Measurements from ENCODE around the gene HBG1.
"Not testable (repeated sequence)": the region's sequence is repeated elsewhere in the genome, so short reads cannot be mapped to it uniquely, and the experiment has no call there.

The HBG1 gene

GRCh38 chr11:5277807-5278382 lies 28.2 kb upstream of the HBG1 start:
- no peak for DNase-seq (ENCODE audit: low read depth in 3 of 3)

- DNase-seq (ENCODE audit: low read depth in 3 of 3), result no peak
Observed at GRCh38 chr11:5276697-5277096, 27.0 kb upstream of the HBG1 start.

GRCh38 chr11:5275369-5276110 lies 25.9 kb upstream of the HBG1 start:
- no peak for DNase-seq (ENCODE audit: low read depth in 3 of 3)

GRCh38 chr11:5274395-5274794 lies 24.7 kb upstream of the HBG1 start:
- no peak for DNase-seq (ENCODE audit: low read depth in 3 of 3)

GRCh38 chr11:5272395-5273017 lies 22.8 kb upstream of the HBG1 start:
- DNase-seq (ENCODE audit: low read depth in 3 of 3), result no peak

- DNase-seq (ENCODE audit: low read depth in 3 of 3), result no peak
Observed at GRCh38 chr11:5269715-5270147, 20.1 kb upstream of the HBG1 start, which contains the start of gene HBE1. Gene HBE1, minus strand, starts transcription at chr11:5269945. Its CDS starts 55 bp downstream, at chr11:5269890.

- no peak for DNase-seq (ENCODE audit: low read depth in 3 of 3)
Observed at GRCh38 chr11:5267033-5267563, 17.4 kb upstream of the HBG1 start.

- no peak for DNase-seq (ENCODE audit: low read depth in 3 of 3)
Observed at GRCh38 chr11:5266609-5267008, 17.0 kb upstream of the HBG1 start.

GRCh38 chr11:5265832-5266231 lies 16.2 kb upstream of the HBG1 start:
- no peak for DNase-seq (ENCODE audit: low read depth in 3 of 3)

GRCh38 chr11:5258543-5259262 lies 9.0 kb upstream of the HBG1 start:
- no peak for DNase-seq (ENCODE audit: low read depth in 3 of 3)

- no peak for DNase-seq (ENCODE audit: low read depth in 3 of 3)
Observed at GRCh38 chr11:5257296-5257695, 7.6 kb upstream of the HBG1 start.

- DNase-seq (ENCODE audit: low read depth in 3 of 3), result not testable (repeated sequence)
Observed at GRCh38 chr11:5254646-5255413, 5.2 kb upstream of the HBG1 start, which contains the start of gene HBG2. Gene HBG2, minus strand, starts transcription at chr11:5254781. Its CDS starts 53 bp downstream, at chr11:5254728.

- not testable (repeated sequence) for DNase-seq (ENCODE audit: low read depth in 3 of 3)
Observed at GRCh38 chr11:5254023-5254422, 4.4 kb upstream of the HBG1 start.

- not testable (repeated sequence) for DNase-seq (ENCODE audit: low read depth in 3 of 3)
Observed at GRCh38 chr11:5253440-5253839, 3.8 kb upstream of the HBG1 start.

GRCh38 chr11:5252919-5253265 lies 3.2 kb upstream of the HBG1 start:
- DNase-seq (ENCODE audit: low read depth in 3 of 3), result no peak

- no peak for DNase-seq (ENCODE audit: low read depth in 3 of 3)
Observed at GRCh38 chr11:5252192-5252918, 2.7 kb upstream of the HBG1 start.

- DNase-seq (ENCODE audit: low read depth in 3 of 3), result no peak
Observed at GRCh38 chr11:5251746-5252145, 2.1 kb upstream of the HBG1 start.

GRCh38 chr11:5250543-5251204 lies 1.0 kb upstream of the HBG1 start:
- DNase-seq (ENCODE audit: low read depth in 3 of 3), result no peak

- not testable (repeated sequence) for DNase-seq (ENCODE audit: low read depth in 3 of 3)
Observed at GRCh38 chr11:5248498-5248897, 1.2 kb downstream of the HBG1 start.

All from stimulated activated CD4-positive, alpha-beta T cell treated with anti-CD3 and anti-CD28 coated beads, TNF-alpha, amount 100 ng/mL, for 48 hours (primary cell).